ENCODE results near the gene CD244. TPM values are rescaled to one million over a fixed set of nuclear protein-coding genes. Genes with fewer than 3 reads are reported as not detected.

Gene CD244
- total and polyA plus RNA-seq, 2 donors (not counting 3 experiments of a cell fraction or from before 2014, with no cell fraction given), result not detected

GRCh38 chr1:160880216-160880615, 17.5 kb upstream of the CD244 start:
- Histone ChIP-seq H3K36me3 (ENCODE audit: control insufficient read depth in 2 of 2, extremely low read depth in 1 of 2, insufficient read depth in 2 of 2, low read length in 2 of 2) (no peaks in the 10 kb centered on the region), H3K79me2 (ENCODE audit: control insufficient read depth, insufficient read depth, low read length) (no peaks in the 10 kb centered on the region), H3K4me2 (ENCODE audit: insufficient read depth, low read length) (no peak overlapping the region), H3K9me3 (replicated peaks; ENCODE audit: control insufficient read depth, insufficient read depth, low read length) (no peaks in the 10 kb centered on the region), H3K27me3 (ENCODE audit: control insufficient read depth in 2 of 2, insufficient read depth in 2 of 2, low read length in 2 of 2) (no peaks in the 10 kb centered on the region), H3K4me1 (ENCODE audit: control insufficient read depth, extremely low read depth, insufficient read depth, low read length) (no peaks in the 10 kb centered on the region), H2AFZ (ENCODE audit: low read depth, low read length) (no peak overlapping the region), H3K9ac (replicated peaks; ENCODE audit: extremely low read depth, insufficient read depth, low read length) (no peak overlapping the region), H3K9me1 (replicated peaks; ENCODE audit: control insufficient read depth, extremely low read depth, insufficient read depth, low read length) (no peaks in the 10 kb centered on the region), H3K27ac (ENCODE audit: insufficient read depth, low read depth, low read length) (no peak overlapping the region), H3K4me3 (replicated peaks in 1 of 3; ENCODE audit: insufficient read depth in 1 of 3, low read depth in 1 of 3, low read length in 3 of 3) (no peak overlapping the region), H4K20me1 (replicated peaks; ENCODE audit: control insufficient read depth, extremely low read depth, insufficient read depth, low read length) (no peaks in the 10 kb centered on the region)
- BruUV-seq (replicated peaks), result no TSS peak
- DNase-seq (ENCODE audit: low read depth, low spot score) (no peak), FAIRE-seq (no peak)
- no peak for TF ChIP-seq FOS (IDR thresholded peaks at IDR 0.05; ENCODE audit: borderline replicate concordance, insufficient read depth, low read length)
- TF ChIP-seq POLR2A (IDR thresholded peaks at IDR 0.05; ENCODE audit: low read depth, low read length), result no peak
- TF ChIP-seq POLR2AphosphoS5 (IDR thresholded peaks at IDR 0.05; ENCODE audit: insufficient read depth, low read depth, low read length), result no peak
- TF ChIP-seq EZH2 (IDR thresholded peaks at IDR 0.05; ENCODE audit: borderline replicate concordance, low read depth, low read length, severe bottlenecking), result no peak
- POLR2A ChIA-PET, result no interaction called here
- intact Hi-C loops (cut with micrococcal nuclease), result no loop called here
- CTCF ChIA-PET, result no interaction called here
- dilution Hi-C loops (cut with MboI; ENCODE audit: extremely low pct_ligation_motif_present, low sequenced_read_pairs), result no loop called here

- no peak overlapping the region for H3K27ac ChIP-seq (ENCODE audit: insufficient read depth, low read depth, low read length)
- H3K4me3 ChIP-seq (replicated peaks in 1 of 3; ENCODE audit: insufficient read depth in 1 of 3, low read depth in 1 of 3, low read length in 3 of 3), result no peak overlapping the region
- no peaks in the 10 kb centered on the region for H4K20me1 ChIP-seq (replicated peaks; ENCODE audit: control insufficient read depth, extremely low read depth, insufficient read depth, low read length)
- FAIRE-seq (no peak), DNase-seq (ENCODE audit: low read depth, low spot score) (no peak)
- TF ChIP-seq POLR2AphosphoS5 (IDR thresholded peaks at IDR 0.05; ENCODE audit: insufficient read depth, low read depth, low read length) (no peak), EZH2 (IDR thresholded peaks at IDR 0.05; ENCODE audit: borderline replicate concordance, low read depth, low read length, severe bottlenecking) (no peak), FOS (IDR thresholded peaks at IDR 0.05; ENCODE audit: borderline replicate concordance, insufficient read depth, low read length) (no peak), POLR2A (IDR thresholded peaks at IDR 0.05; ENCODE audit: low read depth, low read length) (no peak), CTCF (IDR thresholded peaks at IDR 0.05; ENCODE audit: extremely low read depth in 1 of 2, insufficient read depth in 1 of 2, low read depth in 1 of 2, low read length in 2 of 2) (no peak), GATA2 (IDR thresholded peaks at IDR 0.05; ENCODE audit: insufficient read depth, insufficient read length, low read depth, low read length) (no peak), MAX (IDR thresholded peaks at IDR 0.05; ENCODE audit: insufficient read depth, insufficient read length) (no peak), MYC (IDR thresholded peaks at IDR 0.05; ENCODE audit: low read depth, low read length) (no peak), JUN (IDR thresholded peaks at IDR 0.05; ENCODE audit: borderline replicate concordance, insufficient read depth, insufficient read length, low read depth) (no peak)
- no peaks in the 10 kb centered on the region for H3K9me3 ChIP-seq (replicated peaks; ENCODE audit: control insufficient read depth, insufficient read depth, low read length)
- intact Hi-C loops (cut with micrococcal nuclease) (no loop called here), dilution Hi-C loops (cut with MboI; ENCODE audit: extremely low pct_ligation_motif_present, low sequenced_read_pairs) (no loop called here)
- H3K36me3 ChIP-seq (ENCODE audit: control insufficient read depth in 2 of 2, extremely low read depth in 1 of 2, insufficient read depth in 2 of 2, low read length in 2 of 2), result no peaks in the 10 kb centered on the region
- BruUV-seq (replicated peaks), result no TSS peak
- H3K4me1 ChIP-seq (ENCODE audit: control insufficient read depth, extremely low read depth, insufficient read depth, low read length), result no peaks in the 10 kb centered on the region
- CTCF ChIA-PET, result no interaction called here
- no peaks in the 10 kb centered on the region for H3K9me1 ChIP-seq (replicated peaks; ENCODE audit: control insufficient read depth, extremely low read depth, insufficient read depth, low read length)
- H3K79me2 ChIP-seq (ENCODE audit: control insufficient read depth, insufficient read depth, low read length), result no peaks in the 10 kb centered on the region
- no peak overlapping the region for H2AFZ ChIP-seq (ENCODE audit: low read depth, low read length)
- H3K4me2 ChIP-seq (ENCODE audit: insufficient read depth, low read length), result no peak overlapping the region
- POLR2A ChIA-PET, result no interaction called here
- H3K9ac ChIP-seq (replicated peaks; ENCODE audit: extremely low read depth, insufficient read depth, low read length), result no peak overlapping the region
- H3K27me3 ChIP-seq (ENCODE audit: control insufficient read depth in 2 of 2, insufficient read depth in 2 of 2, low read length in 2 of 2), result no peaks in the 10 kb centered on the region
These were observed 16.4 kb upstream of the CD244 start for GRCh38 chr1:160879056-160879455.

All from endothelial cell of umbilical vein (primary cell).